GM23248 (cell line): ENCODE results near the gene KDM3A.

ENCODE experiments used
- EZH2 ChIP-seq: fragments of 200-600 bp; sonication (generic); IDR thresholded peaks from 2 replicates; pipeline ENCODE4 v1.6.1; 2018; ENCODE audit warnings: antibody characterized with exemption, mild to moderate bottlenecking; ENCODE audit not compliant: insufficient read depth, poor library complexity, severe bottlenecking
- EZH2phosphoT487 ChIP-seq: fragments of 200-600 bp; sonication (generic); IDR thresholded peaks from 2 replicates; pipeline ENCODE4 v1.6.1; 2018; ENCODE audit warnings: antibody characterized with exemption, moderate library complexity, mild to moderate bottlenecking, low read depth; ENCODE audit not compliant: insufficient read depth

DNA sequence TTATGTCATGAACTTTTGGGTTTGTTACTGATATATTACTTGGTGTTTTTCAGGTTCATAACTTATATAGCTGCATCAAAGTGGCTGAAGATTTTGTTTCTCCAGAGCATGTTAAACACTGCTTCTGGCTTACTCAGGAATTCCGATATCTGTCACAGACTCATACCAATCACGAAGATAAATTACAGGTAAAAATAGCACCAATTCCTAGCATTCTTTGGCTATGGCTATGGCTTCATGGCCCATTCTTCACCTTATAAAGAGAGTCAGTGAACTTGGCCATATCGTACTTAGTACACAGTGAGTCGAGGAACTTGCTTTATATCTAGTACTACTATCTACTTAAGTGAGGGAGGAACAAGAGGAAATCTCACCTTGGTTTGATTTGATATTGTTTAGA, 49.9 kb downstream of the KDM3A start:
- TF ChIP-seq EZH2phosphoT487 (no peak), EZH2 (no peak)
